GM18505 (cell line): Measurements from ENCODE around the gene DIP2C.
"Not testable (repeated sequence)": the region's sequence is repeated elsewhere in the genome, so short reads cannot be mapped to it uniquely, and the experiment has no call there.

ENCODE experiments used
- ATAC-seq: cut with Tn5 transposase; IDR thresholded peaks from one replicate; pipeline ENCODE4 v1.9.1; 2021; ENCODE audit not compliant: unreplicated experiment
- POLR2A ChIP-seq: IDR thresholded peaks from 4 replicates; pipeline ENCODE4 v1.6.1; 2011; ENCODE audit warnings: borderline replicate concordance; ENCODE audit not compliant: insufficient read depth, insufficient read length; ENCODE audit errors: extremely low read depth

Gene DIP2C

GRCh38 chr10:427761-428519 lies 261.5 kb downstream of the DIP2C start:
- no peak for ATAC-seq

GRCh38 chr10:425365-425764 lies 264.1 kb downstream of the DIP2C start:
- ATAC-seq = not testable (repeated sequence)

More at GRCh38 chr10:427761-428519, 261.5 kb downstream of the DIP2C start:
- TF ChIP-seq POLR2A = no peak

- ATAC-seq = not testable (repeated sequence)
Observed at GRCh38 chr10:424724-425123, 264.7 kb downstream of the DIP2C start.

- ATAC-seq = no peak
- no peak for TF ChIP-seq POLR2A
Observed at GRCh38 chr10:423178-423577, 266.3 kb downstream of the DIP2C start.

- no peak for ATAC-seq
- TF ChIP-seq POLR2A = no peak
Observed at GRCh38 chr10:422675-423074, 266.8 kb downstream of the DIP2C start.

GRCh38 chr10:422241-422640 lies 267.2 kb downstream of the DIP2C start:
- ATAC-seq = no peak
- no peak for TF ChIP-seq POLR2A

- no peak for ATAC-seq
- no peak for TF ChIP-seq POLR2A
Observed at GRCh38 chr10:421170-421569, 268.3 kb downstream of the DIP2C start.

- no peak for ATAC-seq
Observed at GRCh38 chr10:420154-421121, 269.0 kb downstream of the DIP2C start.

GRCh38 chr10:418894-419293 lies 270.6 kb downstream of the DIP2C start:
- no peak for ATAC-seq
- no peak for TF ChIP-seq POLR2A

More at GRCh38 chr10:420154-421121, 269.0 kb downstream of the DIP2C start:
- no peak for TF ChIP-seq POLR2A

- no peak for TF ChIP-seq POLR2A
- ATAC-seq = no peak
Observed at GRCh38 chr10:418226-418625, 271.2 kb downstream of the DIP2C start.

- TF ChIP-seq POLR2A = no peak
- no peak for ATAC-seq
Observed at GRCh38 chr10:416091-416515, 273.4 kb downstream of the DIP2C start.

- ATAC-seq = no peak
- TF ChIP-seq POLR2A = no peak
Observed at GRCh38 chr10:413662-414071, 275.8 kb downstream of the DIP2C start.

GRCh38 chr10:412109-412508 lies 277.4 kb downstream of the DIP2C start:
- no peak for ATAC-seq
- TF ChIP-seq POLR2A = no peak

GRCh38 chr10:411603-412002 lies 277.9 kb downstream of the DIP2C start:
- no peak for TF ChIP-seq POLR2A
- no peak for ATAC-seq
